ENCODE results near the gene CIDEC. TPM values are rescaled to one million over a fixed set of nuclear protein-coding genes. Genes with fewer than 3 reads are reported as not detected.

The CIDEC gene
- total RNA-seq, 1 donor from 2014 or later: 5.0 TPM

DNA sequence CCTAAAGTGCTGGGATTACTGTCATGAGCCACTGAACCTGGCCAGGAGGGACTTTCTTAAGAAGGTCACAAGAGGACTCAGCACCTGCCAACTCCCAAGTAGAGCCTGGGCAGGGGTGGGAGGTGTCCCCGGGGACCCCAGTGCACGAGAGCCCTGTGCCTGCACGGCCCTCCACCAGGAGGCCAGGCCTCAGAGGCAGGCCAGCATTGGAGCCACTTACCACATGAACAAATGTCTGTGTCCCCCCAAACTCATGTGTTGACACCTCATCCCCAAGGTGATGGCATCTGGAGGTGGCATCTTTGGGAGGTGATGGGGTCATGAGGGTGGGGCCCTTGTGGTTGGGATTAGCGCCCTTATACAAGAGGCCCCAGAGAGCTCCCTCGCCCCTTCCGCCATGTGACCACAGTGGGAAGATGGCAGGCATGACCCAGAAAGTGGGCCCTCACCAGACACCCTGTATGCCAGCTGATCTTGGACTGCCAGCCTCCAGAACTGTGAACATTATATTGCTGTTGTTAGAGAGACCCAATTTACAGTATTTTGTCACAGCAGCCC is 33.0 kb downstream of the CIDEC start:
- DNase-seq (ENCODE audit: low spot score): no peak

DNA sequence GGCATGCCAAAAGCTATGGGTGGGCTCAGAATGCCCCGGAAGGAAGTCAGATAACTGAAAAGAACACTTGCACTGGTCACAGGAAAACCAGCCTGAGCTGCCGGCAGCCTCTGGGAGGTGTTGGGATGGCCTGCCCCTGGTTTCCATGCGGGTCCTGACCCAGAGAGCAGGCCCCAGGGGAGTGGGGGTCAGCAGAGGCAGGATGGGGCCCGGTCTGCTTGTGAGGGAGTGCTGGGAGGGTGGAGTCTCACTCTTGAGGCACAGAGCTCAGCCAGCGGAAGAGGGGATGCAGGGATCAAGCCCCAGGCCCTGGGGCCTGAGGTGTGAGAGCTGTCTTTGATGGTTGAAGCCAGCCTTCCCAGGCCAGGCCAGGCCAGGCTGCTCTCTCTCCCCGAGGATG is 33.8 kb downstream of the CIDEC start:
- no peak for DNase-seq (ENCODE audit: low spot score)

DNA sequence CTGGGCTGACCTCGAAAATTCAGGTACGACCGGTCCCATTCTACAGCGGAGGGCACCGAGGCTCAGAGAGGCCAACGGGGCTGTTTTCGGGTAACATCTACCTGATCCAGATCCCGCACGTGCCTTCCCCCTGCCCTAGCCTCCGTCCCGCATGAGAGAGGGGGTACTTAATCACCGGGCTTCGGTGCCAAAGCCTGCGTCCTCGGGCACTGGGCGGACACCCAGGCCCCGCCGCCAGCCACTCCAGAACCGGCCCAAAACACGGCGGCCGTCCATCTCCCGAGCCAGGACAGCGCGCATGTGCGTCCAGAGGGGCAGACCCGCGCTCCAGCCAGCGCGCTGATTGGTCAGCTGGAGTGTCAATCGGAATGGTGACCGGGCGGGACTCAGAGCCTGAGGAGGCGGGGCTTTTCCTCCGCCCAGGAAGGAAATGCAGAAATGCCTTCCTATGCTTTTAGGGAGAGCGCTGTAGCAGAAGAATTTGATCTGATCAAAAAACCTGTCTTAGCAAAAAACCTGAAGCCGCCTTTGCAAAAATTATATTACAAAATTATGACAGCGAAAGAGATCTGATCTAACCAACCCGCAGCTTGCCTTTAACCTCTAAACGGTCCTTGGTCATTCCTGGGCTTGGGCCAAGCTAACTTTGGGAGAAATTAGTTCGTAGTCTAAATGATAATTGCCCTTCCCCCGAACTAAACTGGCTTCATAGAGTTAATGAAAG is 36.2 kb downstream of the CIDEC start, which contains the start of gene RPUSD3:
TSS of gene RPUSD3 (minus strand) at position 294 of the 724 bp plus-strand sequence. CDS start at position 276, 18 bp downstream.
- peak; percentile 98 for DNase-seq (ENCODE audit: low spot score)

DNA sequence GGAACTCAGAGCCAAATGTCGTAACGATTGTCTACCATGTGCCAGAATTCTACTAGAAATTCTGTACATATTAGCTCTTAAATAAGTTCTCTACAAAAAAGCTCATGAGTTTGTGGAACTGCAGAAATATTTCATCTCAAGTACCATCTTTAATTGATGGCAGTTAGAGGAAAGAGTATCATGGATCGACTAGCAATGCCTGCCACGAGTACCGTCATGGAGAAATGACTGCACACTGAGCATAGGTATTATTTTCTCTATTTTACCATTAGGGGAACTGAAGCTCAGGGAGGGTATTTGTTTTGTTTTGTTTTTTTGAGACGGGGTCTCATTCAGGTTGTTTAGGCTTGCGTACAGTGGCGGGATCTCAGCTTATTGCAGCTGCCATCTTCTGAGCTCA is 39.0 kb downstream of the CIDEC start:
- DNase-seq (ENCODE audit: low spot score): no peak

DNA sequence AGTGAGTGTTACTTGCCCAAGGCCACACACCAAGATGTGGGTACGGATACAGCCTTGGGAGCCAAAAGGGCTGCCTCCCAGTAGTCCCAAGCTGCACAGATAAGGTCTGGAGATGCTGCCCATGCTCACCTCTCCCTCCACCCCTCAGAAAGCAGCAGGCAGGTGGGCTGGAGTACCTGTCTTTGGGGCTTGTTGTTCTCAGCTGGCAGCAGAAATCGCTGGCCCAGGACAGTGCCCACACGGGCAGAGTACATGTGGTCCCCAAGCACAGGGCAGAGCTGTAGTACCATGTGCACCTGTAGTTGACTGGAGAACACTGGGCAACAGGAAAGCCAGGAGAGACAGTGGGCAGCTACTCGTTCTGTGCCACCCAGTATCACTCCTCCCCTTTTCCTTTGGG is 41.2 kb downstream of the CIDEC start:
- no peak for DNase-seq (ENCODE audit: low spot score)

DNA sequence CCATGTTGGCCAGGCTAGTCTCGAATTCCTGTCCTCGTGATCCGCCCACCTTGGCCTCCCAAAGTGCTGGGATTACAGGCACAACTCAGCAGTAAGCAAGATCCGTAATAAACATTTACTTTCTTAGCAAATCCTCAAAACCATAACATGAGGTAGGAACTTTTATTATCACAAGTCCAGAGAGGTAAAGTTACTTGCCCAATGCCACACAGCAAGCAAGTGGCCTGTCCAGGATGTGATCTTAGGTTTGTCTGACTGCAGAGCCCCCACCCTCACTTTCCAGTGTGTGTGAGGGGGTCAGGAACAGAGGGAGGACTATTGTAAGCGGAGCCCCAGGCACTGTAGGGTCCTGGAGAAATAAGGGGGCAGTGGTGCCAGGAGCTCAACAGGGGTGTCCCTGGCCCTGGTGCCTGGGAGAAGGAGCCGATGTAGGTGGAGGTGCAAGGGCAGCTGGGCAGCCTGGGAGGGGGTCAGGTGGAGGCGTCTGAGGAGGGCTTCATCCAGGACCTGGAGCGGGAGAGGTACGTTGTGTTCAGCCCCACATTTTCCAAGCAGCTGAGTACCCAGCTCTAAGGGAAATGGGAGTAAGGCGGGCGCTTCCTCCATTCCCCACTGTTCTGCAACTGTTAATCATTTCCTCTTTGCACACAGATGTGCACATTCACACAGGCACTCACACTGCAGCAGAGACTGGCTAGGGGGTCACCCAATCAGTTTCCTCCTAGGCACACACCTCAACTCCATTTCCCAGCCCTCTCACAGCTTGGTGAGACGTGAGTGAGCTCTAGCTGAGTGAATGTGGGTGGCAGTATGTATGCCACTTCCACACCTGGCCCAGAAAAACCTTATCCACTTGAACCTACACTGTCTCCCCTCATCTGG is 42.1 kb downstream of the CIDEC start:
- DNase-seq (ENCODE audit: low spot score): no peak

DNA sequence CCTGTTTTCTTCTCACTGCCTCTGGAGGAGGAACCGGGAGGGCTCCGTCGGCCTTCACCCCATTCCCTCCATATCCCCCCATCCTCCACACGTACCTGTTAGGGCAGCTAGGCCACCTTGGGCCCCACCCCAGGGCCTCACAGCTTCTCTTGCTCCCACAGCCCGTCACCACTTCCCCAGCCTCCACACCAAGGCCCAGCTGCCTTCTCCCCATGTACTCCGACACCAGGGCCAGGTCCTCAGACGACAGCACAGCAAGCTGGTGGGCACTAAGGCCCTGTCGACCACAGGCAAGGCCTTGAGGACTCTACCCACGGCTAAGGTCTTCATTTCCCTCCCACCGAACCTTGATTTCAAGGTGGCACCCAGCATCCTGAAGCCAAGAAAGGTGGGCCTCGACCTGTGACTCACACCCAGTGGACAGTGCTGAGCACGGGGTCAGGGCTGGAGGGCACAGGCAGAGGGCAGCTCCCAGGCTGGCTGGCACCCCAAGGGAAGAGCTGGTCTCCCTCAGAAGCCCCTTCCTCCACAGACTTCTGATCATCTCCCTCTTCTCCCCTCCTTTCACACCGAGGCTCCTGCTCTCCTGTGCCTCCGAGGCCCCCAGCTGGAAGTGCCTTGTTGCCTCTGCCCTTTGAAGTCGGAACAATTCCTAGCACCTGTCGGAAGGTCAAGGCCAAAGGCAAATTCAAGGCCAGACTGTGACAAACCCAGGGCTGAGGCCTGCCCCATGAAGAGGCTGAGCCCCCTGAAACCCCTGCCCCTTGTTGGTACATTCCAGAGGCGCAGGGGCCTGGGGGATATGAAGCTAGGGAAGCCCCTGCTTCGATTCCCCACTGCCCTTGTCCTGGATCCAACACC is 45.3 kb downstream of the CIDEC start:
- no peak for DNase-seq (ENCODE audit: low spot score)

DNA sequence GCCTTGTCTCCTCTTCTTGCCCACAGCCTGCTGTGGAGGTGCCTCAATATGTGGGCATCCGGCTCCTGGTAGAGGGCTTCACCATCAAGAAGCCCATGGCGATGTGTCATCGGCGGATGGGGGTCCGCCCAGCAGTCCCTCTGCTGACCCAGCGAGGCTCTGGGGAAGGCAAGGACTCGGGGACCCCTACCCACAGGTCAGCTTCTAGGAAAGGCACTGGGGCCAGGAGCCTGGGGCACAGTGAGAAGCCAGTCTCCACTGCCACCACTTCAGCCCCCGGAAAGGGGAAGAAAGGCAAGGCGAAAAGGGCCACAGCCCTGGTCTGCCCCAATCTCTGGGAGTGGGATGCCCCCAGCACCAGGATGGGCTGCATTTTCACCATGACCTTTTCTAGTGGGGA is 47.0 kb downstream of the CIDEC start:
- no peak for DNase-seq (ENCODE audit: low spot score)

DNA sequence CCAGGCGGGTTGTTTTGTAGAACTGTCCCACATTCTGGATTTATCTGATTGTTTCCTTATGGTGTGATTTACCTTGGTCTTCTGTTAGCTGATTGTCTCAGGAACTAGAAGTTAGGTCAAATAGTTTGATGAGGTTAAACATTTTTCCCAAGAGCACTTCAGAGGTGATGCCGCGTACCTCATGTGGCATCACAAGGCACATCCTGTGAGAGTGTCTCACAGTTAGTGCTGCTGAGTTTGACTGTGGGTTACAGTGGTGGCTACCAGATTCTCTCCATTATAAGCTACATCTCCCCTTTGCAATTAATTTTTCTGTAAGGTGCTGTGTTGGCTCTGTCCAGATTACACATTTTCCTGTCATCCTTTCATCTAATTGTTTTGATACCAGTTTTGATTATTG is 48.8 kb downstream of the CIDEC start:
- no peak for DNase-seq (ENCODE audit: low spot score)

DNA sequence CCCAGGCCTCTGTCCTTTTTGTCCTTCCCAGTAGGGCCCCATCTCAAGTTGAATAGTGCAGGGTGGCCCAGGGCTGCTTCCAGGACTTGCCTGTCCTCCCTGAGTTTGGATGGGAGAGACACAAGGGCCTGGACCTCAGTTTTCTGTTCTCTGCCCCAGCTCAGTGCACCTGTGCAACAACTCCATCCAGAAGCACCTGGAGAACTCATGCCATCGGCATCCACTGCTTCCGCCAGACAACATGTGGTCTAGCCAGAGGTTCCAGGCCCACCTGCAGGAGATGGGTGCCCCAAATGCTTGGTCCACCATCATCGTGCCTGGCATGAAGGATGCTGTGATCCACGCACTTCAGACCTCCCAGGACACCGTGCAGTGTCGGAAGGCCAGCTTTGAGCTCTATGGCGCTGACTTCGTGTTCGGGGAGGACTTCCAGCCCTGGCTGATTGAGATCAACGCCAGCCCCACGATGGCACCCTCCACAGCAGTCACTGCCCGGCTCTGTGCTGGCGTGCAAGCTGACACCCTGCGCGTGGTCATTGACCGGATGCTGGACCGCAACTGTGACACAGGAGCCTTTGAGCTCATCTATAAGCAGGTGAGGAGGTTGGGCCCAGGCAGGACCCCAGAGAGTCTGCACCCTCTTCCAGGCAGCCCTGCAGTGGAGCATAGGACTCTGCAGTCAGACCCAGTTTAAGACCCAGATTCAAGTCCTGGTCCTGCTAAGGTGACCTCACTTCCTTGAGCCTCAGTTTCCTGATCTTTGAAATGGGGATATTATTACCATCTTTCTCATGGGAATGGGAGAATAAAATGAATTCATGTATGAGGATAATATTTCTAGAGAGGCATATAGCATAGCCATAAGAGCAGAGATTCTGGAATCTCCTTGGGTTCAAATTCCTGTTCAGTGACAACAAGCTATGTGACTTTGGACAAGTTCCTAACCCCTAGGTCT is 51.0 kb downstream of the CIDEC start:
- no peak for DNase-seq (ENCODE audit: low spot score)

DNA sequence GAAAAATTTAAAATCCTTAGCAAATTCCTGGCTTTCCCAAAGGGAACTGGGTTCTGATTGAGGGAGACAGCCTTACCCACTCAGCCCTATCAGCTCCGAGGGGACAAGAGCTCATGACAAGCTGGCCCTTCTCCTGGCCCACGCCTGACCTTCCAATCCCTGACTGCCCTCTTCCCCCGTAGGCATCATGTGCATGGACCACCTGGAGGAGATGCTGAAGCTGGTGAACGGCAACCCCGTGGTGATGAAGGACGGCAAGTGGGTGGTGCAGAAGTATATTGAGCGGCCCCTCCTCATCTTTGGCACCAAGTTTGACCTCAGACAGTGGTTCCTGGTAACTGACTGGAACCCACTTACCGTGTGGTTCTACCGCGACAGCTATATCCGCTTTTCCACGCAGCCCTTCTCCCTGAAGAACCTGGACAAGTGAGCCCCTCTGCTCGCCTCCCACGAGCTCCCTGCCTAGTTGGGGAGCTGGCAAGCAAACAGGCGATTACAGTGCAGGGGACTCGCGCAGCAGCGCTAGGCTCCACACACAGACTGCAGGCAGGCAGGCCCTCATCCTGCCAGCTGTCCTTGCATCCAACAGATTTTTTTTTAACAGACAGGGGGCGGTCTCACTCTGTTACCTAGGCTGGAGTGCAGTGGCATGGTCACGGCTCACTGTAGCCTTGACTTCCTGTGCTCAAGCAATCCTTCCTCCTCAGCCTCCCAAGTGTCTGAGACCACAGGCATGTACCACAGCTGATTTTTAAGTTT is 53.1 kb downstream of the CIDEC start:
- DNase-seq (ENCODE audit: low spot score): no peak

DNA sequence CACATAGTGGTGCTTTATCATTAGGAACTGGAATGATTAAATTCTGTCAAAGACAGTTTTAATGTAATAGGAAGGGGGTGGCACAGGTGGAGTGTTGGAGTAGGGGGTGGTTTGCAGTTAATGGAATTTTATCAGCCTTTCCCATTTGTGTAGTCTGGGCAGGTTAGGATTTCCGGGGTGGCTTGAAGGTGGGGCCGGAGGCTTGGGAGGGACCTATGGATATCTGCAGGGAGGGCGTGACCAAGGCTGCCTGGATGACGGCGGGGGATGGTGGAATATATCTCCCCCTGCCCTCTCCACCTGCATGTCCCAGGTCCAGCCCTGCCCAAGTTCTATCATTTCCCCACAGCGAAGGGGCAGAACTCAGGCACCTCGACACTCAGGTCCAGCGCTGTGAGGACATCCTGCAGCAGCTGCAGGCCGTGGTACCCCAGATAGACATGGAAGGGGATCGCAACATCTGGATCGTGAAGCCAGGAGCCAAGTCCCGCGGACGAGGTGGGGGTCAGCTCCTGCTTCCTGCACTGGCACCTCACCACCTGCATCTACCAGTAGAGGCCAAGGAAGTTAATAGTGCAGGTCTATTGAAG is 54.5 kb downstream of the CIDEC start:
- no peak for DNase-seq (ENCODE audit: low spot score)

DNA sequence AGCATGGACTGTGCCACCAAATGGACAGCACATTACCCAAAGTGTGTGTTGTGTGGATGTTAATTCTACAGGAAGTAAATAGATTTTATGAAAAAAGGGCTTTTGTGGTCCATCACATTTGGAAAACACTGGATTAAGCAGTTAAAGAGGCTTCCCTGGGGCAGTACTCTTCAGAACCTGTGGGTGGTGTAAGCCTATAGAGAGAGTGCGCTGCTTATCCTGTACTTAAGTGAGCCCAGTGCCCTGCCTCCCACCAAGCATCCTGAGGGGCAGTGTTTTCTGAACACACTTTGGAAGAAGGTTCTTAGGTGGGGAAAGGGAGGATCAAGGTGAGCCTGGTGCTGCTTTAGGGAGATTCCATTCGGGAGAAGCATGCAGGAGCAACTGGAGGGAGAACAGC is 59.1 kb downstream of the CIDEC start:
- no peak for DNase-seq (ENCODE audit: low spot score)

DNA sequence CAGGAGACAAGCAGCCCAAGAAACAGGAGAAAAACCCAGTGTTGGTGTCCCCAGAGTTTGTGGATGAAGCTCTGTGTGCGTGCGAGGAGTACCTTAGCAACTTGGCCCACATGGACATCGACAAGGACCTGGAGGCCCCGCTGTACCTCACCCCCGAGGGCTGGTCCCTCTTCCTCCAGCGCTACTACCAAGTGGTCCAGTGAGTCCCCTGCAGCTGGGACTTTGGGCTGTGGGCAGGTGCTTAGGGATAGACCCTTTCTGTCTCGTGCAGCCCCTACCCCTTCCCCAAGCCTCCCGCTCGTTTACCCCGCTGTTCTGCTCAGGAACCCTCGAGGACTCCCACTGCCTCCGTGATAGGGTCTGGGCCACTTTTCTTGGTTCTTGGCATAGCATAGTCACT is 59.5 kb downstream of the CIDEC start:
- no peak for DNase-seq (ENCODE audit: low spot score)

DNA sequence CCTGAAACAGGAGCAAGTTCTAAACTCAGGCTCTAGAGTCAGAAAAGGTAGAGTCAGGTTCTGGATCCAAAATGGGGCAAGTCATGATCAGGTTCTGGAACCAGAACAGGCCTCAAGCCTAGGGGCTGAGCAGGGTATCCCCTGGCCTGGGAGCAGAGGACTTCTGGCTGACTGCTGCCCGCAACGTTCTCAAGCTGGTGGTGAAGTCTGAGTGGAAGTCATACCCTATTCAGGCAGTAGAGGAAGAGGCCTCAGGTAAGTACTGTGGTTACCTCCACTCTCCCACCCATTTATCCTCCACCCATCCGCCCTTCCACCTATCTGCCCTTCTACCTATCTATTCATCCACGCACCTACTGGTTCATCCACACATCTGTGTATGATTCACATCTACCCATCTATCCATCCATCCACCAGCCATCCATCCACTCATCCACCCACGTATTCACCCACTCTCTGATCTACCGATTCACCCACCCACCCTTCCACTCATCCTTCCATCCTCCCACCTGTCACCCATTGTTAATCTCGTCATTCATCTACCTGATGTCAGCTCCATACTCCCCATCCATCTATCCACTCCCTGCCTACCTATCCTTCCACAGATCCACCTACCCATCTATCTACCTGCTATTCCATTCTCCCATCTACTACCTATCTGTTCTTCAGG is 61.3 kb downstream of the CIDEC start:
- no peak for DNase-seq (ENCODE audit: low spot score)

DNA sequence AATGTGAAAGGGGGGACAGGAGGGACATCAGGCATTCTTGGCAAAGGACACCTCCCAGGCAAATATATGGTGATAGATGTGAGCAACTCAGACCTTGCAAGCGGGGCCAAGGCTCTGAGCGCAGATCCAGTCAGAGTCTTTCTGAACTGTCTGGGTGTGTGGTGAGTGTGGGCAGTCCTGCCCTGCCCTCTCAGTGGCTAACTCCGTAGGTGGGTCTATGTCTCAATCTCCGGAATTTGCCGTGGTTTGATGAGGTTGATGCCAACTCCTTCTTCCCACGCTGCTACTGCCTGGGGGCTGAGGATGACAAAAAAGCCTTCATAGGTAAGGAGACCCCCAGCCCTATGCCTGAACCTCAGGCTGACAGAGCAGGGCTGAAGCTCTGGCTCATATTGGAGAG is 62.6 kb downstream of the CIDEC start:
- no peak for DNase-seq (ENCODE audit: low spot score)

All from mucosa of gallbladder (tissue), 1 donor.